ENCODE measurements around the gene CLIC3. TPM values are rescaled to one million over a fixed set of nuclear protein-coding genes. Genes with fewer than 3 reads are reported as not detected.

CLIC3 gene
- total RNA-seq, 1 experiment from 2014 or later, result 4.3 TPM

- Histone ChIP-seq H3K79me2 (ENCODE audit: low read length) (no peaks in the 10 kb centered on the region), H3K4me2 (ENCODE audit: low read length) (no peak overlapping the region), H3K9me2 (replicated peaks; ENCODE audit: low read length) (no peaks in the 10 kb centered on the region), H3K4me3 (ENCODE audit: low read length) (no peak overlapping the region), H2AFZ (ENCODE audit: low read length) (no peak overlapping the region), H3K36me3 (ENCODE audit: low read depth, low read length) (no peaks in the 10 kb centered on the region), H4K20me1 (ENCODE audit: low read length) (no peaks in the 10 kb centered on the region), H3K27me3 (ENCODE audit: low read length) (no peaks in the 10 kb centered on the region), H3F3A (ENCODE audit: low read length, unreplicated experiment) (no peaks in the 10 kb centered on the region), H3K4me1 (ENCODE audit: insufficient read depth, low read length) (no peaks in the 10 kb centered on the region), H3K9ac (ENCODE audit: low read length) (no peak overlapping the region), H3K27ac (ENCODE audit: low read length) (no peak overlapping the region), H3K9me3 (ENCODE audit: low read length) (no peaks in the 10 kb centered on the region)
- TF ChIP-seq CTCF (conservative IDR thresholded peaks at IDR 0.05; ENCODE audit: low read depth, low read length), result no peak
- no peak for TF ChIP-seq EZH2phosphoT487 (IDR thresholded peaks at IDR 0.05; ENCODE audit: borderline replicate concordance, low read length)
- TF ChIP-seq EZH2 (IDR thresholded peaks at IDR 0.05; ENCODE audit: low read length, unreplicated experiment), result no peak
- ATAC-seq, result no peak
- DNase-seq, result no peak
- BruUV-seq (replicated peaks), result no TSS peak
- intact Hi-C loops (cut with micrococcal nuclease), result no loop called here
- POLR2A ChIA-PET (ENCODE audit: unreplicated experiment), result no interaction called here
- CTCF ChIA-PET, result no interaction called here
Measured at GRCh38 chr9:136980669-136981478, 15.5 kb downstream of the CLIC3 start.

- Histone ChIP-seq H2AFZ (ENCODE audit: low read length) (no peak overlapping the region), H3K27ac (ENCODE audit: low read length) (no peak overlapping the region), H3K4me2 (ENCODE audit: low read length) (no peak overlapping the region), H3K79me2 (ENCODE audit: low read length) (no peaks in the 10 kb centered on the region), H3K4me1 (ENCODE audit: insufficient read depth, low read length) (no peaks in the 10 kb centered on the region), H3K4me3 (ENCODE audit: low read length) (no peak overlapping the region), H3K36me3 (ENCODE audit: low read depth, low read length) (no peaks in the 10 kb centered on the region), H3K27me3 (ENCODE audit: low read length) (no peaks in the 10 kb centered on the region), H3K9ac (ENCODE audit: low read length) (no peak overlapping the region), H3F3A (ENCODE audit: low read length, unreplicated experiment) (no peaks in the 10 kb centered on the region), H4K20me1 (ENCODE audit: low read length) (no peaks in the 10 kb centered on the region), H3K9me3 (ENCODE audit: low read length) (no peaks in the 10 kb centered on the region), H3K9me2 (replicated peaks; ENCODE audit: low read length) (no peaks in the 10 kb centered on the region)
- intact Hi-C loops (cut with micrococcal nuclease), result no loop called here
- TF ChIP-seq EZH2 (IDR thresholded peaks at IDR 0.05; ENCODE audit: low read length, unreplicated experiment) (no peak), EZH2phosphoT487 (IDR thresholded peaks at IDR 0.05; ENCODE audit: borderline replicate concordance, low read length) (no peak), CTCF (conservative IDR thresholded peaks at IDR 0.05; ENCODE audit: low read depth, low read length) (no peak)
- ATAC-seq (no peak), DNase-seq (no peak)
- no TSS peak for BruUV-seq (replicated peaks)
- POLR2A ChIA-PET (ENCODE audit: unreplicated experiment), result no interaction called here
- CTCF ChIA-PET, result no interaction called here
Measured at GRCh38 chr9:136979769-136980587, 16.4 kb downstream of the CLIC3 start.

Data from PC-3 (cell line).